COR-L47 (cell line): ENCODE data around the gene SLC3A2.
"Not testable (repeated sequence)": the region's sequence is repeated elsewhere in the genome, so short reads cannot be mapped to it uniquely, and the experiment has no call there.

Experiments
- DNase-seq: peaks from one replicate; lab custom pipeline; 2025; lab: John Stamatoyannopoulos, UW

The SLC3A2 gene

GRCh38 chr11:62880803-62881578, at the start of gene SLC3A2:
Gene SLC3A2, plus strand, starts transcription at chr11:62880896. Its CDS starts 128 bp downstream, at chr11:62881024.
- peak; percentile 85 for DNase-seq

GRCh38 chr11:62830904-62831519, 49.7 kb upstream of the SLC3A2 start:
- peak; percentile 39 for DNase-seq

GRCh38 chr11:62831520-62832335, 49.0 kb upstream of the SLC3A2 start, which contains the start of gene STX5:
Gene STX5, minus strand, starts transcription at chr11:62832051. Its CDS starts 808 bp downstream, at chr11:62831243.
- peak; percentile 99 for DNase-seq

GRCh38 chr11:62832336-62833234, 48.1 kb upstream of the SLC3A2 start, which contains the start of gene TEX54:
Gene TEX54, minus strand, starts transcription at chr11:62832841.
- DNase-seq = no peak

- DNase-seq = no peak
Measured at GRCh38 chr11:62835336-62835735, 45.4 kb upstream of the SLC3A2 start.

GRCh38 chr11:62839050-62839945, 41.4 kb upstream of the SLC3A2 start, which contains the start of gene WDR74:
Gene WDR74, minus strand, starts transcription at chr11:62839590. Its CDS starts 20 bp downstream, at chr11:62839570.
- DNase-seq = peak; percentile 87

GRCh38 chr11:62840721-62841360, 39.9 kb upstream of the SLC3A2 start:
- peak; percentile 33 for DNase-seq

- DNase-seq = peak; percentile 94
Measured at GRCh38 chr11:62841361-62842170, 39.1 kb upstream of the SLC3A2 start.

GRCh38 chr11:62842171-62842741, 38.4 kb upstream of the SLC3A2 start:
- DNase-seq = no peak

- not testable (repeated sequence) for DNase-seq
Measured at GRCh38 chr11:62842891-62843290, 37.8 kb upstream of the SLC3A2 start.

- no peak for DNase-seq
Measured at GRCh38 chr11:62843466-62843865, 37.2 kb upstream of the SLC3A2 start.

- no peak for DNase-seq
Measured at GRCh38 chr11:62844154-62844553, 36.5 kb upstream of the SLC3A2 start.

- DNase-seq = no peak
Measured at GRCh38 chr11:62846177-62846576, 34.5 kb upstream of the SLC3A2 start.

GRCh38 chr11:62847767-62848314, 32.9 kb upstream of the SLC3A2 start:
- no peak for DNase-seq

GRCh38 chr11:62850911-62851806, 29.5 kb upstream of the SLC3A2 start:
- DNase-seq = no peak

- no peak for DNase-seq
Measured at GRCh38 chr11:62851807-62852522, 28.7 kb upstream of the SLC3A2 start.
